Activated T-helper 1 cell treated with Interleukin-2 at 50 U/mL for 16 hours (primary cell): Measurements from ENCODE around the gene MVB12A.

Experiments
- DNase-seq: peaks from one replicate; pipeline ENCODE4 v3.0.0-alpha.2; 2020; ENCODE audit warnings: low read depth

The MVB12A gene

DNA sequence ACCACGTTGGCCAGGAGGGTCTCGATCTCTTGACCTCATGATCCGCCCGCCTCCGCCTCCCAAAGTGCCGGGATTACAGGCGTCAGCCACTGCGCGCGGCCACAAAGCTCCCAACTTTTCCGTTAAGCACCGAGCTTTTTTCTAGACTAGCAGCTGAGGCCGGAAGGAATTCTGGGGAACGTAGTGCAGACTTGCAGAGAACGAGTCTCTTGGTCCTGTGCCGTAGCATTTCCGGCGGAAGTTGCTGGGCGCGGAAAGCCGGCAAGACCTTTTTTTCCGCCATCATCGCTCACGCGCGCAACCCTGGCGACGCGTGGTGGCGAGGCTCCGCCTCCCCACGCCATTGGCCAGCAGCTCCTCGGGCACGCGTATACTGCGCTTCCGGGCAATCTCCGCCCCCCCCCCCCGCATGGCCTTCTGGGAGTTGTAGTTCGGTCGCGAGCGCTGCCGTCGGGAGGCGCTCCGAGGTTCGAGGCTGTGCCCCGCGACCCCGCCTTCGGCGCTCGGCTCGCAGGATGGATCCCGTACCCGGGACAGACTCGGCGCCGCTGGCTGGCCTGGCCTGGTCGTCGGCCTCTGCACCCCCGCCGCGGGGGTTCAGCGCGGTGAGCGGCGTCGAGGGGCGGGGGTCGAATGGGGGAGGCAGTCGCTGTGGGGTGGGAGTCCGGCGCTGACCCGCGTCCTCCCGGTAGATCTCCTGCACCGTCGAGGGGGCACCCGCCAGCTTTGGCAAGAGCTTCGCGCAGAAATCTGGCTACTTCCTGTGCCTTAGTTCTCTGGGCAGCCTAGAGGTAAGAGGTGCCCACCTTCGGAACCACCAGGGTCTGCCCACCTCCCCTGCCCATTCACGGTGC lies at the start of gene MVB12A:
MVB12A (plus strand) TSS at position 427 of the 854 bp plus-strand sequence; CDS start at position 516, 89 bp downstream.
- peak; percentile 95 for DNase-seq

DNA sequence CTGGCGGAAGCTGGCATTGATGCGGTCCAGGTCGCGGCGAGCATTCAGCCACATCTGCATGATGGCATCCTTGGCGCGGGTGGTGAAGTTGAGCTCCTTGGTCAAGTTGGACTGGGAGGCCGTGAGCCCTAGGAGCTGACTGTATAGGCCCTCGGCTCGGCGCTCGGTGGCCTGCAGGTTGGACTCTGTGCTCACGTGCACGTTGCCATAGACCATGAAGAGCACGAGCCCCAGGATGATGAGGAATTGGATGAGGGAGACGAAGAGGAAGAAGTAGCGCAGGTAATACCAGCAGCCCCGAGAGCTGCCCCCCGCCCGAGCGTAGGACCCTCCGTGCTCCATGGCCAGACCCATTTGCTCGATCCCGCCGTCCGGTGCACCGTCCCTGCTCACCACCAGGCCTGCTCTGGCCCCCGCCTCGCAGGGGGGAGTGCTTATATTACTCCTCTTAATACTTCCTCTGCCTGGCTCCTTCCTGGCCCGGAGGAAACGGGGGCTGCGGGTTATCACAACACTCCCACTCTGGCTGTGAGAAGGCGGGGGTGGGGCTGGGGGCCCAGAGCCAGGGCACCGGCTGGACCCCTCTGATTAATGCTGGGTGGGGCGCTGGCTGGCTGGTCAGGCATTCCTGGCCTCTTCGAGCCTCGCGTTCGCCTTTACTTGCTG lies 42.8 kb upstream of the MVB12A start, which contains the start of gene PLVAP:
PLVAP (minus strand) TSS at position 408 of the 666 bp plus-strand sequence; CDS start at position 354, 54 bp downstream.
- no peak for DNase-seq

DNA sequence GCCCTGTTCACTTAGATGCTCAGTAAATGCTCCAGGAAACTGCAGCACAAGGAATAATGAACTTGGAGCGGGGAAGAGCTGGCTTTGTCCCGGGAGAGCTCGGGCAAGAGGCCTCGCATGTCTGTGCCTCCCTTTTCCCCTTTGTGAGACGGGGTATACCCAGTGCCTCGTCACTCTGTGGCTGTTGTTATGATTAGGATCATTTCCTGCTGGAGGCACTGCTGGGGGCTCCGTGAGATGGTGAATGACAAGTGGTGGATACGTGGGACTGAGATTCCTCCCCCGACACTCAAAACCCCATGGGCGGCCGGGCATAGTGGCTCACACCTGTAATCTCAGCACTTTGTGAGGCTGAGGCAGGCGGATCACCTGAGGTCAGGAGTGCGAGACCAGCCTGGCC lies 41.6 kb upstream of the MVB12A start:
- no peak for DNase-seq

DNA sequence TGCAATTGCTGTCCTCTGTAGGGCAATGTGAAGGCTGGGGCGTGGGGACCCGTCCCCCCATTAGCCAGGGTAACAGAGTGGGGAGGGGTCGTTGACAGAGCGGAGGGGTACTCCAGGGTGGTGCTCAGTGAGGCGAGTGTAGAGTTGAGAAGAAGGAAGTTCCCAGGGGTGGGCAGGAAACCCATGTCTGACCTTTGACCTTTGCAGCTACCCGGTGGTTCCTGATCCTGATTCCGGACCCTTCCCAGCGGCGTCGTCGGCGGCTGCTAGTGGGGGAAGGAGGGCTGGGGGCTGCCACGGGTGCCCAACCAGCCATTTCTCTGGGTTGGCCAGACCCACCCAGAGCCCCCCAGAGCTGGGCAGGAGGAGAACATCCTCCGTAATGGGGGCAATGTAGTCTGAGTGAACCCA lies 40.6 kb upstream of the MVB12A start:
- DNase-seq: no peak

DNA sequence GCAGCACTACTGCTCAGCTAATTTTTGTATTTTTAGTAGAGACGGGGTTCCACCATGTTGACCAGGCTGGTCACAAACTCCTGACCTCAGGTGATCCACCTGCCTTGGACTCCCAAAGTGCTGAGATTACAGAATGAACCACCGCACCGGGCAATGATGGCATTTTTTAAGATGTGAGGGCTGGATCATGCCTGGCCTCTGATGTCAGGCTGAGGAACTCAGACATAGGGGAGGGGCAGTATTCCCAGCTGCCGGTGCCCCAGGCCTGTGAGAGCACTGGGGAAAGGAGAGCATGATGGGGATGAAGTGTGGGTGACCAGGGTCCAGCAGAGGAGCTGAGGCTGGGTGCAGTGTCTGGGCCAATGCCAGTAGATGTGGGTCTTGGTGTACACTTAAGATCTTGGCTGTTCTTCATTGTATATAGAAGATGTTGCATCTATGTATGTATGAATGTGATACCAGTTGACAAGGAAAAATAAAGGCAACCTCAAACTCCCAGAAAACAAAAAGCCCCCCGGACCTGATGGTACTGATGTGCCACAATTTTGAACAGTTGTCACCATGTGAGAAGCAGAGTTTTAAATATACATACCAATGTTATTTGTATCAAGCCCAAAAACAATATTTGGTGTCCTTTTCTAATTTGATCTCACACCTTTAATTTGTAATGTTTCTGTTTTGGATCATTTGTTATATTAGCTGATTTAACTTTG lies 39.3 kb upstream of the MVB12A start:
- no peak for DNase-seq

DNA sequence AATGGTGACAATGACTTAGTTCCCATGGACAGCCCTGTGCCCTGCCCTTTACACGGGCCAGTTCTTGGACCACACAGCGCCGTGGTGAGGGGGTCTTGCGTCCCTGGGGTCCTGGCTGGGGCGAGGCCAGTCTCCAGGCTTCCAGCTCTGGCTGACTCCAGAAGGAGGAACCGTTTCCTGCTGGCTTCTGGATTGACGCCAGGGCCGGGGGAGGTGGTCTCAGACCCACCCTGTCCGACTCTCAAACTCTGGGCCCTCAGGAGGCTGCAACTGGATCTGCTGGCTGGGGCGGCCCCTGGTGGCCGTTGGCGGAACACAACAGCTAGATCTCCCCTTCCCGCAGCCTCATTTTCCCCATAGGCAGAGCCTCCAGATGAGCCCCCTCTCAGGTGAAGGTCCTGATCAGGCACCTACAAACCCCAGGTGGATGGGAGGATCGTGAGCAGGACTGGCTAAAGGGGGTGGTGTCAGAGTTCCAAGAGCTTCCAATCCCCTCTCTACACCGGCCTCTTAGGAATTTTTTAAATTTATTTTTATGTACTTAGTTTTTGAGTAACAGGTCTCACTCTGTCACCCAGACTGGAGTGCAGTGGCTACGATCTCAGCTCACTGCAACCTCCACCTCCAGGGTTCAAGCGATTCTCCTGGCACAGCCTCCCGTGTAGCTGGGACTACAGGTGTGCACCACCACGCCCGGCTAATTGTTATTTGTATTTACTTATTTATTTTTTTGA lies 33.8 kb upstream of the MVB12A start:
- peak; percentile 35 for DNase-seq

DNA sequence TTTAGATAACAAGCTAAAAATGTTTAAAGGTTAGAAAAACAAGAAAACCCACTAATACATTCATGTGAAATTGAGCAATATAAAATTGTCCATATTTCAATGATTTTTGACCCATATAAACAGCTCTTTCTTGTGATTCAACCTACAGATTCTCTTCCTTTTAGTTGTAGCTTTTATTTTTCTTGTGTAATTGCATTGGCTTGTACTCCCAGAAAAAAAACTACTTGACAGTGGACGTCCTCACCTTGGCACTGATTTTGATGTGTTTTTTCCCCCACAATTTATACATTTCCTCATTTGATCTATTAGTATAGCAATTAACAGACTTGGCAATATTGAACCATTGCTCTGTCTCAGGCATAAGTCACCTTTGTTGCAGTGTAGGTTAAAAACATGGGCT lies 30.6 kb upstream of the MVB12A start:
- no peak for DNase-seq

DNA sequence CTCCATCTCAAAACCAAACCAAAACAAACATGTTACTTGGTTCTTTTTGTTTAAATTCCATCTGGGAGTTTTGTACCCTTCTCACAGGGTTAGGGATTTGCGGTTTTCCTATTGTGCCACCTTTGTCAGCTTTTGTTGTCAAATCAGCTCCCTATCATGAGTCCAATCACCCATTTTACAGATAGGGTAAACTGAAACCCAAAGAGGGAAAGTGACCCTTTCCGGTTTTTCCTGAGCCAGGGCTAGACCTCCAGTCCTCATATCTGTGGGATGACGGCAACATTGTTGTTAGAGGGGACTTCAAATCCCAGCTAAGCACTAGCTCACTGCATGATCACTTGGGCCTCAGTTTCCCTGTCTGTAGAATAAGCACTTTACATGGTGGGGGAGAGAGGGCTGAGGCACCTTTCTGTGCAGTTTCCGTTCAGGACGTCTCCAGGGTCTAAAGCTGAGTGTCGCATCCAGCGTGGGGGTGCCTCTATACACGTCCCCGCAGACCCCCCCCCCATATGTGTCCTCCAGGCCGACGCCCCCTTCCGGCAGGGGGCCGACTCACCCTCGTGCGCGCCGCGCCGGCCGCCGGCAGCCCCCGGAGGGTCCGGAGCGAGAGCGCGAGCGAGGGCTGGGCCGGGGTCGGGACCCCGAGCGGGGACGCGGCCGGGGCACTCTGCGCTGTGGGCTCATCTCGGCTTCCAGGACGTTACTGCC lies 29.7 kb upstream of the MVB12A start:
- DNase-seq: no peak

DNA sequence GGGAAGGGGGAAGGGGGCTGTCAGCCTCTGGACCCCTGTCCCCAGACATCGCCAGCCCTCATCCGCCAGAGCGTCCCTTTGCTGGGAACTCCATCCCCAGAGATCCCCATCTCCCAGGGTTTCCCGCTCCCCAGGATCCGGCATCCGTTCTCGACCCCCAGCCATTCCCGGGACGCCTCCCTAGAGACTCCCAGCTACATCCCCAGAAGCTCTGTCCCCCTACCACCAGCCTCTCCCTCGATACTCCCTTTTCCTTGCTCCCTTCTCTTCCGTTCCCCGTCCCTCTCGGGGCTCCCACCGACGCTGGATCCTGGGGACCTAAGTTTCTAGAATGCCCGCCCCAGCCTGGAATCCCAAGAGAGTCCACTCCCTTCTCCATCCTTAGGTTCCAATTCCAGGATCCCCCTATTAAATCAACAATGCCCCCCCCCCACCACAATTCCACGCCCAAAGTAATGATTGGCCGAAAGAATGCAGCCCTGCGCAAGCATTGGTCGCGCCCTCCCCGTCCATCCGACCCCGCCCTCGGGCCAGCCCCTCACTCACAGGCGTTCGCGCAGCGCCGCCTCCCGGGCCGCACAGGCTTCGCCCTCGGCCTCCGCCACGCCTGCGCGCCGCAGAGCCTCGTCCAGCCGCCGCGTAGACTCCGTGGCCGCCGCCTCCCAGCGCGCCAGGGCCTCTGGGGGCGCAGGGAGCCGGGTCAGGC lies 29.0 kb upstream of the MVB12A start:
- DNase-seq: peak; percentile 84

DNA sequence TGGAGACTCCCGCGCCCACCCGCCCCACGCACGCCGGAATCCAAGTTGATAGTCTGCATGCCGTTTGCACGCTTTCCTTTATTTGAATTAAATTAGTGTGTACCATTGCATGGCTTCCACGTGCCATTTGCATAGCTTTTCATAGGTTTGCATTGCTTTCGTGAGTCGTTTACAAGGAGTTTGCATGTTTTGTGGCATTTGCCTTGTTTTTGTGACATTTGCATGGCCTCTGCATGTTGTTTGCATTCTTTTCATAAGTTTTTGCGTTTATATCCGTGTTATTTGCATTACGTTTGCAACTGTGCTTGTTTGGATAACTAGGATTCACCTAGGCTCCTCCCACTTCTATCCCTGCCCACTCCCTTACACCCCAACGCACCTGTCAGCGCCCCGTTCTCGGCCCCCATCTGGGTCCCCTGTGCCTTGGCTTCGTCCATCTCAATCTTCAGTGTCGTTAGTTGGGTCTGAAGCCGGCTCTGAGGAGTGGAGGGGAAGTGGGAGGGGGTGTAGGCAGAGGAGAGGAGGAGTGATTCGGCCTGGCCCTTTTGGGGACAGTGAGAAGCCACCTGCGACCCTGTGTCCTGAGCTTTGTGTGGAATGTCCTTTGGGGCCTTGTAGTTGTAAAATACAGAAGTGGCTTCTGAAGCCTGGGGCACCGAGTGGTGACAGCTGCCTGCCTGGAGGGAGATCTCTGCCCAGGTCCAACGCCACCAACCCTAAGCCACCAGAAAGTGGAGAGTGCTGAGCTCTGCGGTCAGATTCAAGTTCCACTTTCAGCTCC lies 28.3 kb upstream of the MVB12A start:
- DNase-seq: no peak

DNA sequence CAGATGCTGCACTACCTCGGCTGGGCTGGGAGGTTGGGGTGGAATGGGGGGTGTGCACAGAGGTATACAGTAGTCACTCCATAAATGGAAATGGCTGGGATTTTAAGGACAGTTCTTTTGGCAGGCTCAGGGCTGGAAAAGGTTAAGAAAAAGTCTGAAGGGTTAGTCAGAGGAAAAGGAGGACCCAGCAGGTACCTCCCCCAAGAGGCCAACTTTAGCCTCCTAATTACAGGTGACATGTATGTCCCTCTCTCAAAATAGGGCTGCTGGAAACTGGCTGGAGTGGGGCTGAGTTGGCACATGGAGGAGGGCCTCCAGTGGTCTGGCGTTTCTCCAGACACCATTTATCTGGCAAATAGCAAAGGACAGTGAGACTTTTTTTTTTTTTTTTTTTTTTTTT lies 26.8 kb upstream of the MVB12A start:
- no peak for DNase-seq

DNA sequence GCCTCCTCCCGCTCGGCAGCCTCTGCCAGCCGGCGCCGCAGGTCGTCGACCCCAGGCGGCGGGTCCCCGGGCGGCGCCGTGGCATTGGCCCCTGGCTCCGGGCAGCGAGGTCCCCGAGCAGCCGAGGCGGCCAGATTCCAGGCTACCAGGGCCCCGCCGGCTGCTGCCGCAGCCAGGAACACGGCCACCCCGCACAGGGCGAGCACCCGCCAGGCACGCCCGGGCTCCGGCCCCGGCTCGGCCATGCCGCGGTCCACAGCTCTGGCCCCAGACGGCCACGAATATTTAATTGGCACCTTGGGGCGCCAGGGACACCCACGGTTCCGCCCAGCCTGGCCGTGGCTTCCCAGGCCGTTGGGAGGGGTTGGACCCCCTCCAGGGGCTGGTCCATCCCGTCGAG lies 25.9 kb upstream of the MVB12A start, which contains the start of gene CCDC194:
CCDC194 (minus strand) TSS at position 283 of the 400 bp plus-strand sequence; CDS start at position 245, 38 bp downstream.
- DNase-seq: no peak

DNA sequence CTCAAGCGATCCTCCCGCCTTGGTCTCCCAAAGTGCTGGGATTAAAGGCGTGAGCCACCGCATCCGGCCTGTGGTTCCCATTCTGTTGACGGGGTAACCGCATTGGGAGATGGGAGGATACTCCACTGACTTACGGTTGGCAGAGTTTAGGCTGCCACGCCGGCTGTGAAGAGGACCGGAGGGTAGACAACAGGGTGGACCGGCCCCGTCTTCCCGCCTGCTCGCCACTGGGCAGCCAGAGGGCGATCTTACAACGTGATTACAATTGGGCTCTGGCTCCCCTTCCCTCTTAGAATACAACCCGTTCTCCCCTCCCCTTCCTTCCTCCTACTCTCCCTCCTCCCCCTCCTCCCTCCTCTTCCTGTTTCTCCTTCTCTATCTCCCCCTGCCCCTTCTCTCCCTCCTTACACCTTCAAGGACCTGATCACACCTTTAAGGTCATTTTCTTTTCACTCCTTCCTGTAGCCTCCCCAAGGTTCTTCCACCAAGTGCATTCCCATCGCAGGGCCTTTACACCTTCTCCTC lies 24.9 kb upstream of the MVB12A start:
- no peak for DNase-seq

DNA sequence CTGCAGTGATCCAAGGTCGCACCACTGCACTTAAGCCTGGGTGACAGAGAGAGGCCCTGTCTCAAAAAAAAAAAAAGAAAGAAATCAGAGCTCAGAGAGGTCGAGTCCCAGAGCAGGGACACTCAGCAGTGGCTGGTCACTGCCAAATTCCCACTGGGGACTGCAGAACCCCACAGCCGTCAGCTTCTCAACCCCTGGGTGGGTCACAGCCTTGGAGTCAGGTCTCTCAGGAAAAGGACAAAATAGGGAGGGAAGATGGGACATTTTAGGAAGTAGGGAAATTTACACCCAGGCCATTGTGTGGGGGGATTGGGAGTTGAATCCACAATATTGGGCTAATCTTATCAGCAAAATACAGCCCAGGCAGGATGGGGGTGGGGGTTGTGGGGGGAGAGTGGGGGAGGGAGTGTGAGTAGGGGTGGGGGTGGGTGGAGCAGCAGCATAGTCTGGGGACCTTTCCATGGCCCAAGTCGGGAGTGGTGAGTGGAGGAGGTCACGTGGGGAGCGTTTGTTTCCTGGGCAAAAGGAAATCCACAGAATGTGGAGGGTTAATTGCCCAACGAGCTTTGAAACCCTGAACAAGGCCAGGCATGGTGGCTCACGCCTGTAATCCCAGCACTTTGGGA lies 20.8 kb upstream of the MVB12A start:
- DNase-seq: no peak

DNA sequence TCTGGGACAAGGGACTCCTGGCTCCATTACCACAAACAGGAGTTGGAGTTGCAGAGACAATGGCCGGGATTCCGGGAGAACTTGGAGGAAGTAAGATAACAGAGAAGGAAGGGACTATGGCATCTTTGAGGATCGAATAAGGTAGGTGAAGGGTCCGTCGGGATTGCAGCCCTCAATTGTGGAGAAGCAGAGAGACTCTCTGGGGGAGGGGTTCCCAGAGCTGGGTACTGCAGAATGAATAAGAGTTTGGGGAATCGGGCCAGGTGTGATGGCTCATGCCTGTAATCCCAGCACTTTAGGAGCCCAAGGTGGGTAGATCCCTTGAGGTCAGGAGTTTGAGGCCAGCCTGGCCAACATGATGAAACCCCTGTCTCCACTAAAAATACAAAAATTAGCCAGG lies 18.2 kb upstream of the MVB12A start:
- DNase-seq: no peak

DNA sequence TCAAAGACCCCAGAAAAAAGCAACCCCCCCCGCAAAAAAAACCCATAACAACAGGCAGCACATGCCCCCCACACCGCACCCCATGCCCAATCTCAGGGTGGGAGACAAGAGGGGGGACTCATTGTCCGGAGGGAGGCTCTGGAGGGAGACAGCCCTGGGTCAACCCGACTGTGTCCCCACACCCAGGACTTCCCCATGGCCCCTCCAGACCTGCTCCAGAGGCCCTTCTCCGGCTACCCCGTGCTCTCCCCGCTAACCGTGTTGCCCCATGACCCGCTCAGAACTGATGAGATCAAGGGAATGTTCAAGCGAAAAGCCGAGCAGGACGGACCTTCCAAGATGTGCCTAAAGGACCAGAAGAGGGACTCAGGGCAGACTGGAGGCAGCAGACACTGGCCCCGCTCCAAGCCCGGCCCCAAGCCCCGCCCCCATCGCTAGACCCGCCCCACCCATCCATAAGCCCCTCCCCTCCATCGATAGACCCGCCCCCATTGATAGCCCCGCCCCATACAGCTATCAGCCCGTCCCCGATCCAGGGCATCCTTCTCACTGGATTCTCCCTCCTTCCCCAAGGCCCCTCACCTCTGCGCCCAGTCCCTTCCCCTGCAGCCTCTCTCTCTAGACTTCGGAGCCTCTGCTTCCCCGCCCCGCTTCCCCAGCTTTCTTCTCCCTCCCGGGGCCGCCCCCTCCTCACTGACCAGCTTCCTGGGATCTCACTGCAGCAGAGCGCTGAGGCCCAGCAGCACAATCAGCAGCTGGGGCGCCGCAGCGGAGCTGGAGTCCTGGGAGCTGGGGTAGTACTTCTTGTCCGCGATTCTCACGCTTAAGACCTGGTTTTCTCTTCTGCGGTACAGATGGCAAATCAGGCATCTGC lies 16.6 kb upstream of the MVB12A start:
- no peak for DNase-seq

DNA sequence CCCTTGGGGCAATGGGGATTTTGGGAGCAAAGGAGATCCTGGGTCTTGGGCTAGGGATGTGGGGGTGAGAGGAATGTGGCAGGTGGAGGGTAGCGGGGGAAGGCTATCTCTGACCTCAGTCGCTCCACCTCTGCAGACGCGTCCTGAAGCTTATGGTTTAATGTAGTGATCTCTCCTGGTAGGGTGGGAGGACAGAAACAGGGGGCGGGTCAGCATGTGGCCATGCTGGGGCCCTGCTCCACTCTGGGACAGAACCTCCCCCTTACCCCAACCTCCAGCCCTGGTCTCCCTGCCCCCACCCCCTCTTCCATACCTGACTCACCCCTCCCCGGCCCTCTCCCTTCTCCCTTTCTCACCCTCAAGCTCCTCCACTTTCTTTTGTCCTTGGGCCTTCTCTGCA lies 15.8 kb upstream of the MVB12A start:
- no peak for DNase-seq

DNA sequence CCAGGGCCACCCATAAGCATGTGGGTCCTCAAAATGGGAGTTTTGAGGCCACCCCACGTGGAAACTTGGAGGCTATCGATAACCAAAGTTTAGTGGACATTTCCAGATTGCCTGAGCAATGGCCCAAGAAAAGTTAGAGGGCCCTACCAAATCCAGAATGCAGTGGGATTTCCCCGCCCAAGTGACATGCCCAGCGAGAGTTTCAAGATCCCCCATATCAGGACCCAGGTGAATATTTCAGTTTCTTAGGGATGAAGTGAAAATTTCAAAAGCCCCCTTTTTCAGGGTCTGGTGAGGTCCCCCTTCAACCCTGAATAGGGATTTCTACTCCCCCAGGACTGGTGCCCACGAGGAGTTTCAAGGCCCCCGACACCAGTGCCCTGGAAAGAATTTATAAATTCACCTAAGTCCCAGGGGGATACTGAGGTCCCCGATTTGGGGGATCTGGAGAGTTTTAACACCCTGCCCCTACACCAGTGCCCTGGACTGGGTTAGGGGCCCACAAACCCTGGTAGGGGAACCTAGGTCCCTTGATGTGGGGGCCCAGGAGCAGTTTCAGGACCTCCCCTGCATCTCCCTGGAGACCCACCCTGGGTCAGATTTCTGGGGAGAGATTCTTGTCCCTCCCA lies 15.1 kb upstream of the MVB12A start:
- no peak for DNase-seq
